Measurements from ENCODE around the gene CEP41.

GRCh38 chr7:130387306-130387627 is 53.5 kb downstream of the CEP41 start:
- TF ChIP-seq CTCF (IDR thresholded peaks at IDR 0.05): no peak
- TF ChIP-seq EZH2phosphoT487 (IDR thresholded peaks at IDR 0.05): no peak
